Stimulated activated CD8-positive, alpha-beta memory T cell treated with anti-CD3 and anti-CD28 coated beads, Interleukin-12 subunit alpha, Interleukin-12 subunit beta, amount 100 ng/mL, for 24 hours (primary cell): ENCODE measurements around the gene RNF126.
"Not testable (repeated sequence)": the region's sequence is repeated elsewhere in the genome, so short reads cannot be mapped to it uniquely, and the experiment has no call there.

ENCODE experiments used
- DNase-seq: peaks from one replicate; pipeline ENCODE4 v3.0.0-alpha.2; 2020; ENCODE audit errors: extremely low read depth

Gene RNF126

DNA sequence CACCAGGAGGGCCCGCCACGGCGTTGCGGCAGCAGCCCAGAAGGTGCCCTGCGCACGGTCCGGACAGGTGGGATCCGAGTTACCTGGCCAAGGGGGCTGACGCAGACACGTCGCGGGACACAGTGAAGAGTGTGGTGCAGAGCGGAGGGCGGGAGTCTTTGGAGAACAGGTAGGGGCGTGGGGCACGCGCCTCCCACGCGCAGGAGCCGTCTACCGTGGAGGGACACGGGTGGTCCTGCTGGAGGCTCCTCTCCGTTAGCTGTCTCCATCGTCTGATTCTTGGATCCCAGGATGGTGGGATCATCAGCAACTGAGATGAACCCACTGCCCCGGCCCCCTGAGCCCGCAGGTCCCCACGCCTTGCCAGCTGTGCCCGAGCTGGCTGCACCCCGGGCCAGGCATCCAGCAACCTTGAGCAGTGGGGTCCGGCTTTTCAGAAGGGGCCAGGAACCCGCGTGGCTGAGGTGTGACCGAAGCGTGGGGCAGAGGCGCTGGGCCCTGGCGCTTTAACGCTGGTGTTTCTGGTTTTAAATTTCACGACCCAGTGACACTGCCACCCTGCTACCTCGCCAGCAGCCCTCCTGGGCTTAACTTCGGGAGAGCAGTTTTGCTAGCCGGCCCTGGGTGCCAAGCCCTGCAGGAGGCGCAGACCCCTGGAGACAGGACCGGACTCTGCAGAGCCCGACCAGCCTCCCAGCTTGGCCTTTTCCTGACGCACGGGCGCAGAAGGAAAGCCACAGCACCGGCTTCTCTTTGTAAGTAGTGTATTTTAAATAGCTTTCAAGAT, 16.0 kb downstream of the RNF126 start:
- no peak for DNase-seq

DNA sequence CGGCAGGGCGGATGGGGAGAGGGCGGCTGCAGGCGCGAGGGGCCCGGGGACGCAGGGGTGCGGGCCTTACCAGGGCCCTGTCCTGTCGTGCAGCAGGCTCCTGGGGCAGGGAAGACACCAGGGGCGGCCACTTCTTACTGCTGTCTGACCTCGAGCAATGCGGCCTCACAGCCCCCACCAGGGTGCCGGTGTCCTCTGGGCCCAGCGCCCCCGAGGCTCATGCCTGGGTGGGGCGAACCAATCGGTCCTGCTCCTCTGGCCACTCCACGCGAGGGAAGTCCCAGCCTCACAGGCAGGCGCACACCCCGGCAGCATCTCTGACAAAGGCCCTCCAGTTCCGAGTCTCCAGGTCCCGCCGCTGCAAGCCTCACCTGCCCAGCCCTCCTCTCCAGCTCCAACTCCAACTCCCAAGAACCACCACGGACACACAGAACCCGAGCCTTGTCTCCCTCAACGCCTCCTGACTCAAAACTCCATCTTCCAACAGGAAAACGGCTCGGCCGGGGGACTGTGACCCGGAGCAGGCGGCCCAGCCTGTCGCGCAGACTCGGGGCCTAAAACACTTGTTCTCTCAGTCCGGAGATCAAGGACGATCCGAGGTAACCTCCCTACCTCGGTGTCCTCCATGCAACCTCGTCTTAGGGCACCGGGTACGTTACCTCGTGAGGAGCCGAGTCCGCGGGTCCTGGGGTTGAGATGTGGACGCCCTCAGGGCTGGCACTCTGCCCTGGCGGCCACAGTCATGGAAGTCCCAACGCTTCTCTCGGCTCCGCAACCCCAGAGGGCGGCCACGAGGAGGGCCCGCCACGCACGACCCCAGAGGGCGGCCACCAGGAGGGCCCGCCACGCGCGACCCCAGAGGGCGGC, 16.9 kb downstream of the RNF126 start:
- DNase-seq, result no peak

- DNase-seq, result no peak
These were observed 18.2 kb downstream of the RNF126 start for GRCh38 chr19:644789-645188.

- DNase-seq, result no peak
These were observed 18.7 kb downstream of the RNF126 start for GRCh38 chr19:644363-644762.

DNA sequence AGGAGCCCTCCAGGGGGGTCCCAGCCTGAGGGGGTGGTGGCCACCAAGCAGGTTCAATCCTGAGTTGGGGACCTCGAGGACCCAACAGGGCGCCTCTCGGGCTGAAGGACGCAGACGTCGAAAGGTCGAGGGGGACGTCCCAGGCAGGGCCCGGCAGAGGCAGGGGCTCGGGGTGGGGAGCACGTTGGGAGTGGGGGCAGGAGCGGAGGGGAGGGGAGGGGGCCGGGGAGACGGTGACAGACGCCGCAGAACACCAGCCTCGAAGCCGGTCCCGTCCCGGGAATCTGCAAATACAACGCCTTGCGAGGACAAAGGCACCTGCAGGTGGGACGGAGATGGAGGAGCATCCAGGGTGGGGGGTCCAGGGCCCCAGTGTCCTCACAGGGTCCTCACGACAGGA, 19.3 kb downstream of the RNF126 start:
- no peak for DNase-seq

- no peak for DNase-seq
These were observed 20.0 kb downstream of the RNF126 start for GRCh38 chr19:642767-643727.

DNA sequence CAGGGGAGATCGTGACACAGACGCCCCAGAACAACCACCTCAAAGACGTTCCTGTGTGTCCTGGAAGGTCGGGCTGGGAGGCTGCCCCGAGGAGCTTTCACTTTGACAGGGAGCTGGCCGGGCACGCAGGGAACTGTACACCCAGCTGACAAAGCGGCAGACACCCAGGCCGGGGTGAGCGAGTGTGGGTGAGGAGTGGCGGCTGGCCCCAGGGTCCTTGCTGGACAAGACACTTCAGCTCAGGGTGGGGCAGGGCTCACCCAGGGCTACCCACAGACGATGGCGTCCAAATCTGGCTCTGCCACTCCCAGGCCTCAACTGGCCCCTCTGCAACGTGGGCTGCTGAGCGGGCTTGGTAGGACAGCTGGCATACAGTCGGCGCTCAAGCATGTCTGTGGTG, 21.3 kb downstream of the RNF126 start:
- DNase-seq, result no peak

DNA sequence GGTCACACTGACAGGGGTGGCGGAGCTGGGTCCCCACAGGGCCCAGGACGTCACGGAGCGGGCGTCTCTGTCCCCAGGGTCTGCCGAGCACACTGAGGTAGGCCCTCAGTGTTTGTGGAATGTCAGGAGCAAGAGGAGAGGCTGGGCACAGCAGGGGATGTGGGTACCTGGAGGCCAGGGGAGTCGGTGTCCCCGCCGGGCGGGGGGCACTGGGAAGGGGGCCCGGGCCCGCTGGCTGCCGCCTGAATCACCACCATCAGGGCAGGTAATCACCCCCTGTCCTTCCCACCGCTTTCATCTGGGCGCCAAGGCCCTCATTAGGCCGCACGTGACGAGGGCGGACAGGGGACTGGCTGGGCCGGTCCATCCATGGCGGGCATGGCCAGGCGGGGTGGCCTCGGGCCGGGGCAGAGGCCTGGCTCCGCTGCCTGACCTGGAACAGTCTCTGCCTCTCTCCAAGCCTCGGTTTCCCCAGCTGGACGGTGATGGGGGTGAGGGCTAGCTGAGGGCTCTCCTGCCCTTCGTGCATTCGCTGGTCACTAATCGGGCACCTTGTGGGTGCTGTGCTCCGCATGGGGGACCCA, 22.3 kb downstream of the RNF126 start:
- DNase-seq, result no peak

DNA sequence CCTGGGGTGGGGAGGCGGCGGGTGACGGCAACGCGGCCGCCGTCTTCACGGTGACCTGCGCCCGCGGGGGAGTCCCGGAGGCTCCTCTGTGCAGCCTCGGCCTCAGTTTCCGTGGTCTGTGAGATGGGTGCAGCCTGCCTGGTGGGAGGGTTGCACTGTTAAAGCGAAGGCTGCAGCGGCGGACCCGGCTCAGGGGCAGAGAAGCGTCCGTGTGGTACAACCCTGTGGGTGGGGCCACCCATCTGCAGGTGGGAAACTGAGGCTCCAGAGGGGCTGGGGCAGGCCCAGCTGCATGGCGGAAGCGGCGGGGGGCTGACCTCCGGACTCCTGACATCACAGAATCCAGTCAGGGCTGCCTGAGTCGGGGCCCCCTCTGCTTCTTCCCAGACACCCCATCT, 22.9 kb downstream of the RNF126 start:
- no peak for DNase-seq

GRCh38 chr19:639253-640160, 23.5 kb downstream of the RNF126 start, which contains the start of gene FGF22:
Gene FGF22, plus strand, starts transcription at chr19:639879. Its CDS starts 47 bp downstream, at chr19:639926.
- peak; percentile 94 for DNase-seq

- no peak for DNase-seq
These were observed 24.1 kb downstream of the RNF126 start for GRCh38 chr19:638906-639252.

DNA sequence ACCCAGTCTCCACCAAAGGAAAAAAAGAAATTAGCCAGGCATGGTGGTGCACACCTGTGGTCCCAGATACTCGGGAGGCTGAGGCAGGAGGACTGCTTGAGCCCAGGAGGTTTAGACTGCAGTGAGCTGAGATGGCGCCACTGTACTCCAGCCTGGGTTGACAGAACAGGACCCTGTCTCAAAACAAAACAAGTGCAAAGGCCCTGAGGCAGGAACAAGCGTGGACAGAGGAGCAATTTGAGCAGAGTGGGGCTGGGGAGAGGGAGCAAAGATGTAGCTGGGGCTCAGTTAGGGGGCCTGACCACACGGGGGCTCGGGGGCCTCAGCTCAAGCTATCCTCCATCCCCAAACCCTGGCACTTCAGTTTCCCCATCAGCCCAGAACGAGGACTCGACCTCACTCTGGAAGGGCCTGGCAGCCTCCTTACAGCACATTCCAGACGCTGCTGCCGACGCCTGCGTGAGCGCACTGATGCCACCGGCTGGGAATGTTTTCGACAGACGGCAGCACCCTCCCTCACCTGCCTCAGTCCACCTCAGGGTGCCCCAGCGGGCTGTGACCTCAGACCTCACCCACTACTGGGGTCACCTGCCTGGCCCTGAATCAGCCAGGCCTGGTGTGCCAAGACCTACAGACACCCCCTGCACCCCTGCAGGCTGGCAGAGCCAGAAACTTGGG, 27.9 kb downstream of the RNF126 start:
- DNase-seq, result no peak

DNA sequence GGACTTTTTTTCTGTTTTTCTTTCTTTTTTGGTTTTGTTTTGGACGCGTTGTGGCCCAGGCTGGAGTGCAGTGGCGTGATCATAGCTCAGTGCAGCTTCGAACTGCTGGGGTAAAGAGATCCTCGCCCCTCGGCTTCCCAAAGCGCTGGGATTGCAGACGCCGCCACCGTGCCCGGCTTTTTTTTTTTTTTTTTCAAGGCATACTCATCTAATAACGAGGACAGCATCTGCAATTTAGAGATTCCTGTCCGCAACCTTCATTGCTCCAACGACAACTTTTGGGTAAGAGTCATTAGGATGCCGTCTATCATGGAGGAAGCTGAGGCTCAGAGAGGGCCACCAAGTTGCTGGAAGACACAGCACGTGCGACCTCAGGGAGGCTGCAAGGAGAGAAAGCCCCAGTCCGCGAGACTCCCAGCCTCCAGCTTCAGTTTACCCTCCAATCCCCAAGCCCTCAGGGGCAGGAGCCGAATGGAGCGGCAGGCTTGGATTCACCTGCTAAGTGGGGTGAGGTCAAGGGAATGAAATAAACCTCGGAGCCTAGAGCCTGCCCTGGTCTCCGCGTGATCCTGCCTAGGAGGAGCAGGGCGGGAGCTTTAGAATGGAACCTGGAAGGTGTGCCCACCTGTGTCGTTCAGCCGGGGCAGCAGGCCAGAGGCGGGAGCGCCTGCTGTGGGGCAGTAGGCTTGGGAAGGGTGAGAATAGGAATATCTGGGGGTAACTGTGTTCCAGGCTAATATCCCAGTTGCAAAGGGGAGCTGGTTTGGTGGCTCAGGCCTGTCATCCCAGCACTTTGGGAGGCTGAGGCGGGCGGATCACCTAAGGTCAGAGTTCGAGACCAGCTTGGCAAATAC, 29.0 kb downstream of the RNF126 start:
- DNase-seq, result no peak

DNA sequence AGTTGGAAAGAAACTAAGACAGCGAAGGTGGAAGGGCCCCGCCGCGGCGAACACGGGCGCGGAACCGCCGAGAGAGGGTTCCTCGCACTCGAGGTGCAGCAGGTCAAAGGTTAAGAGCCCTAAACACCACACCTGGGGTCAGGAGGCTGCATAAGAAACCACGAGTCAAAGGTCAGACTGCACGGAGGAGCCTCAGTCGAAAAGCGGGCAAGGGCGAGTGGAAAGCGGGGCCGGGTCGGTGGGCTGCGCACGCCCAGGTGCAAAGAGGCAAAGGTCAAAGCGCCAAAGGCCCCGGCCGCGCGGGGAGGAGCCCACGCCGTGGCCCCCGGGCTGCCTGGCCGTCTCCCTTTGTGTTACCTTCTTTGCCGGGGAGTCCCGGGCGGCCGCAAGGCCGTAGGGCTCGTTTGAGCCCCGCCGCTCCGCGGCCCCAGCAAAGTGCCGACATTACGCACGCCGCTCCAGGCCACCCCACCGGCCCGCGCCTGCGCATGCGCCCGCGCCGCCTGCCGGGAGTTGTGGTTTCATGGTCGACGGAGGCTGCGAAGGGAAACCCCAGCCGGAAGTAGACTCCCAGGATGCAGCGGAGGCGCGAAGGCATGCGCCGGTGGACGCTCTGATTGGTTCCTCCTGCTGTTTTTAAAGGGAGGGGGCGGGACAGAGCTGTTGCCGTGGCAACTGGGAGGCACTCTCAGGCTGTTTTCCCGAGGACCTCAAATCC, 29.8 kb downstream of the RNF126 start, which contains the start of gene POLRMT:
Gene POLRMT (minus strand): TSS at position 470 of the 718 bp plus-strand sequence. CDS start 25 bp downstream, at position 445.
- DNase-seq, result peak; percentile 91

DNA sequence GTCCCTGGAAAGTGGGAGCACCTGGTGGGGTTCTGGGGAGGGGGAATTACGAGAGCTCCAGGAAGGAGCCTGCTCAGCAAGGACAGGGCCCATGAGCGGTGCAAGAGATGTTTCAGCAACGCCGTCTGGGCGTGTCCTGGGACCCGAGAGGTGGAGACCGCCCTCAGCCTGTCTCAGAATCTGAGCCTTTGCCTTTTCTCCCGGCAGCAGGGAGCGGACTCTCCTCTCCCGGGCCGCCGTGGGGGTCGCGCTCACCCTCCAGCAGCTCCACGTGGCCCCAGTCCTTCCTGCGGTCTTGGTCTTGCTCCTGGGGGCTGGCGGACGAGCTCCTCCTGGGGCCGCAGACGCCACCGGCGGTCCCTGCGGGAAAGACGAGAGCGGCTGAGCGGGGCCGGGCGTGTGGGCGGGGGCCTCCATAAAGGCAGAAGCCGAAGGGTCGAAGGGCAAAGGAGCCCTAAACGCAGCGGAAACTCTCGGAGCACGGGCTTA, 30.4 kb downstream of the RNF126 start:
- DNase-seq, result peak; percentile 21

DNA sequence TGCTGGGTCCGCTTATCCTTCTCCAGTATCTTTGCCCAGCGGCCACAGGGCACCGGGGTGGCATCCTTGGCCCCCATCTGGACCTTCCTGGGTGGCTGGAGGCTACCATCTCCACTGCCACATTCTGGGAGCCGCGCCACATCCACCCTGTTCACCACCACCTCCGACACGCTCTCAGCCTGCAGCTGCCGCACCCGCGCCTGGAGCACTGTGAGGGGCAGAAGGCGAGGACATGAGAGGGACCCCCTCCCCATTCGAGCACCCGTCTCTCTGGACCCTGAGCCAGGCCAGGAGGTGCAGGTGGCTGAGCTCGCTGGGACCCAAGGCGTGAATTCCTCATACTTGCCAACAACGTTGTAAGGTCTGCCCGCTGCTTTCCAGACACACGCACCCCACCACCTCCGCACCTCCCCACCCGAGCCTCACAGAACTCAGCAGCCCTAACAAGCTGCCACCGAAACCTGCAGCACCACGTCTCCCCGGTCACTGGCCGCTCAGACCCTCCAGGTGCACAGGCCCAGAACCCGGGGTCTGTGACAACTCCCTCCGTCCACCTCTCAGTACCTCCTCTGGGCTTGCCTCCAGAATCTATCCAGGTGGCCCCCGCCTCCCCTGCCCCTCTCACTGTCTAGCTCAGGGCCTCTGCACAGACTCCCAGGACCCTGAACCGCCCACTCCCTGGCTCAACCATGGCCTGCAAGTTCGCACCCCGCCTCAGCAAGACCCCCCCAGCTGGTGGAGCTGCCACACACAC, 32.9 kb downstream of the RNF126 start:
- DNase-seq, result no peak

DNA sequence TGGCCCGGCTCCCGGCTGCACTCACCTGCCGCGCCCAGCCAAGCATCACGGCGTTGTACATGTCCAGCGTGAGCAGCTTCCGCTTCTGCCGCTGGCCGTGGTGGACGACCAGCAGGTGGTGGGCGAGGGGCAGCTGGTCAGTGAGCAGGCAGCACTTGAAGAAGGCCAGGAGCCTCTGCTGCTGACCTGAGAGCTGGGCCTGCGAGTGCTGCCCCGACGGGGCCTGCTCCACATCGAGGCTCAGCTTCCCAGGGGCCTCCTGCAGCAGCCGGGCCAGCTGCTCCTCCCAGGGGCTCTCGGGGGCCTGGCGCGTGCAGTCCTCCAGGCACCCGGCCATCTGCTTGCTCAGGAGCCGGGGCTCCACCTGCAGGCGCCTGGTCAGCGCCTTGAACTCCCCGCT, 33.5 kb downstream of the RNF126 start:
- DNase-seq, result not testable (repeated sequence)
